ENCODE data around the gene SETD5.

Gene SETD5

GRCh38 chr3:9439331-9439730, 41.9 kb downstream of the SETD5 start:
- Mint-ChIP-seq H3K4me3 (no peak overlapping the region), H3K36me3 (ENCODE audit: low read depth) (peaks cover 84% of the 10 kb centered on the region), H3K4me1 (no peaks in the 10 kb centered on the region), H3K27ac (no peak overlapping the region), H3K27me3 (ENCODE audit: low read depth) (no peaks in the 10 kb centered on the region), H3K9me3 (no peaks in the 10 kb centered on the region)
- TF ChIP-seq, protein P1, sequence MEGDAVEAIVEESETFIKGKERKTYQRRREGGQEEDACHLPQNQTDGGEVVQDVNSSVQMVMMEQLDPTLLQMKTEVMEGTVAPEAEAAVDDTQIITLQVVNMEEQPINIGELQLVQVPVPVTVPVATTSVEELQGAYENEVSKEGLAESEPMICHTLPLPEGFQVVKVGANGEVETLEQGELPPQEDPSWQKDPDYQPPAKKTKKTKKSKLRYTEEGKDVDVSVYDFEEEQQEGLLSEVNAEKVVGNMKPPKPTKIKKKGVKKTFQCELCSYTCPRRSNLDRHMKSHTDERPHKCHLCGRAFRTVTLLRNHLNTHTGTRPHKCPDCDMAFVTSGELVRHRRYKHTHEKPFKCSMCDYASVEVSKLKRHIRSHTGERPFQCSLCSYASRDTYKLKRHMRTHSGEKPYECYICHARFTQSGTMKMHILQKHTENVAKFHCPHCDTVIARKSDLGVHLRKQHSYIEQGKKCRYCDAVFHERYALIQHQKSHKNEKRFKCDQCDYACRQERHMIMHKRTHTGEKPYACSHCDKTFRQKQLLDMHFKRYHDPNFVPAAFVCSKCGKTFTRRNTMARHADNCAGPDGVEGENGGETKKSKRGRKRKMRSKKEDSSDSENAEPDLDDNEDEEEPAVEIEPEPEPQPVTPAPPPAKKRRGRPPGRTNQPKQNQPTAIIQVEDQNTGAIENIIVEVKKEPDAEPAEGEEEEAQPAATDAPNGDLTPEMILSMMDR (IDR thresholded peaks at IDR 0.05; ENCODE audit: unreplicated experiment in 3 of 3) = no peak

DNA sequence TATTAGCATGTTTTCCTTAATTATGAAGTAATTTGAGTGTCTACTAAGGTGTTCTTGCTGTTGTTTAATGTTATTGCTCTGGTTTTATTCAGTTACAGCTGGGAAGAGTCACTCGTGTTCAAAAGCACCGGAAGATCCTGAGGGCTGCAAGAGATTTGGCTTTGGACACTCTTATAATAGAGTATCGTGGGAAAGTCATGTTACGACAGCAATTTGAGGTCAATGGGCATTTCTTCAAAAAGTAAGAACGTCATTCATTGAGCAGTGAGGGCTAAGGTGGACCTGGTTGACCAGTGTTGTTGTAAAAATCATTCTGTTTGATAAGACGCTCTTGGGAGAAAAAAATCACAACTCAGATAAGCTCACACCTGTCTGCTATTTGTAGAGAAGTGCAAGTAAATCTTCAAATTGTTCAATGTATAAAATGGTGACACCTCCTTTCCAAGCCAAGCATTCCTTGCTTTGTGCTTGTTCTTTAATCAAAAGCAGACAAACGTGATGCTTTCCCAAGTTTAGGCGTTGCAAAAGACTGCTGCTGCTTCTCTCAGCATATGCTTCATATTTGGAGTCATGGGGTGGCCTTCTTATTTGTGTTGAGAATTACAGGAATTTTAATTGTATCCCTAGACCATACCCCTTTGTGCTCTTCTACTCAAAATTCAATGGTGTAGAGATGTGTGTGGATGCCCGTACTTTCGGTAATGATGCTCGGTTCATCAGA, 44.2 kb downstream of the SETD5 start:
- Mint-ChIP-seq H3K4me3 (no peak overlapping the region), H3K27me3 (ENCODE audit: low read depth) (no peaks in the 10 kb centered on the region), H3K4me1 (no peaks in the 10 kb centered on the region), H3K27ac (no peak overlapping the region), H3K36me3 (ENCODE audit: low read depth) (peaks cover 83% of the 10 kb centered on the region), H3K9me3 (no peaks in the 10 kb centered on the region)
- TF ChIP-seq, protein P1 (IDR thresholded peaks at IDR 0.05; ENCODE audit: unreplicated experiment in 3 of 3) = no peak

GRCh38 chr3:9448071-9448470, 50.7 kb downstream of the SETD5 start:
- H3K4me1 Mint-ChIP-seq = no peaks in the 10 kb centered on the region
- no peaks in the 10 kb centered on the region for H3K27me3 Mint-ChIP-seq (ENCODE audit: low read depth)
- H3K4me3 Mint-ChIP-seq = no peak overlapping the region
- H3K36me3 Mint-ChIP-seq (ENCODE audit: low read depth) = peaks cover 73% of the 10 kb centered on the region
- TF ChIP-seq, protein P1 (IDR thresholded peaks at IDR 0.05; ENCODE audit: unreplicated experiment in 3 of 3) = no peak
- H3K27ac Mint-ChIP-seq = no peak overlapping the region
- no peaks in the 10 kb centered on the region for H3K9me3 Mint-ChIP-seq

- Mint-ChIP-seq H3K27me3 (ENCODE audit: low read depth) (no peaks in the 10 kb centered on the region), H3K27ac (no peak overlapping the region), H3K4me3 (no peak overlapping the region), H3K9me3 (no peaks in the 10 kb centered on the region), H3K4me1 (no peaks in the 10 kb centered on the region), H3K36me3 (ENCODE audit: low read depth) (peaks cover 73% of the 10 kb centered on the region)
- TF ChIP-seq, protein P1 (IDR thresholded peaks at IDR 0.05; ENCODE audit: unreplicated experiment in 3 of 3) = no peak
Measured at GRCh38 chr3:9448643-9449042, 51.2 kb downstream of the SETD5 start.

DNA sequence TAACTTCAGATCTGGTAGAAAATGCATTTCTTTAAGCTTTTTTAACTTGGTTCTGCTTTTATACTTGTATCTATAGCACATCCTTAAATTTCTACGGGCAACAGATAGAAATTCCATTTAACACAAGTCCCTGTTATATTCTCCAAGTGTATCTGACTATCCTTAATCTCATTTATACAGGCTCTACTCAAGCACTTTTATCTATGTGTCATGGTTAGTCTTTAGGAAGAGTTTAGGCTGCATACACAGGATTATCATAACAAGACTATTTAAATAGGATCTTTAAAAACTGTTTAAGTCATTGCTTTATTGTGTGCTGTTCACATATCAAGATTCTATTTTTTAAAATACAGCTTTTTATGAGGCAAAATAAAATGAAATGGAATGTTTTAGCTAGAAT, 52.7 kb downstream of the SETD5 start:
- Mint-ChIP-seq H3K4me3 (no peak overlapping the region), H3K4me1 (no peaks in the 10 kb centered on the region), H3K27me3 (ENCODE audit: low read depth) (no peaks in the 10 kb centered on the region), H3K27ac (peak overlapping the region in 1 of 3 experiments; percentile 38), H3K36me3 (ENCODE audit: low read depth) (peaks cover 68% of the 10 kb centered on the region), H3K9me3 (no peaks in the 10 kb centered on the region)
- TF ChIP-seq, protein P1 (IDR thresholded peaks at IDR 0.05; ENCODE audit: unreplicated experiment in 3 of 3) = no peak

DNA sequence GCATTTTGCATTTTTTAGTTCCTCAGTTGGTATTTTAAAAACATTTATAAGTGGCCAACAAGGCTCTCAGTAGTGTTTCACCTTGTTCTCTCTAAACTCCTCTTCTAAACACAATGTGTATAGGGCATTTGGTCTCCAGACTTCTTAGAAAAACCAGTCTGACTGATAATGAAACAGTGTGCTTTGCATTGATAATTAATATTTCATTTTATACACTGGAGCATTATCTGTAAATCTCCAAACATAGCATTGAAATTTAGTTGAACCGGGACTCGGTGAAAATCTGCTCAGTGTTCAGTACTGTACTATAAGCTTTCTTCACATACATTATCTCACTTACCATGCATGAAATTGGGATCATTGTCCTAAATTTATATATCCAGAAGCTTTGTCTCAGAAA, 53.6 kb downstream of the SETD5 start:
- no peaks in the 10 kb centered on the region for H3K27me3 Mint-ChIP-seq (ENCODE audit: low read depth)
- H3K27ac Mint-ChIP-seq = no peak overlapping the region
- H3K36me3 Mint-ChIP-seq (ENCODE audit: low read depth) = peaks cover 71% of the 10 kb centered on the region
- H3K9me3 Mint-ChIP-seq = no peaks in the 10 kb centered on the region
- no peaks in the 10 kb centered on the region for H3K4me1 Mint-ChIP-seq
- no peak overlapping the region for H3K4me3 Mint-ChIP-seq
- TF ChIP-seq, protein P1 (IDR thresholded peaks at IDR 0.05; ENCODE audit: unreplicated experiment in 3 of 3) = no peak

Data from nephron (organoid).